Activated naive CD4-positive, alpha-beta T cell treated with Interleukin-2 at 50 U/mL for 16 hours (primary cell): ENCODE measurements around the gene DIAPH1.

Experiments used
- DNase-seq: peaks from one replicate; pipeline ENCODE4 v3.0.0-alpha.2; 2020

The DIAPH1 gene

GRCh38 chr5:141560151-141560550, 58.6 kb downstream of the DIAPH1 start:
- DNase-seq: no peak

- no peak for DNase-seq
These were observed 59.3 kb downstream of the DIAPH1 start for GRCh38 chr5:141559461-141559860.

GRCh38 chr5:141558150-141558549, 60.6 kb downstream of the DIAPH1 start:
- DNase-seq: no peak

GRCh38 chr5:141557681-141558136, 61.1 kb downstream of the DIAPH1 start:
- DNase-seq: peak; percentile 82

GRCh38 chr5:141547921-141548320, 70.9 kb downstream of the DIAPH1 start:
- DNase-seq: no peak

- DNase-seq: no peak
These were observed 71.3 kb downstream of the DIAPH1 start for GRCh38 chr5:141547488-141547887.

- no peak for DNase-seq
These were observed 75.7 kb downstream of the DIAPH1 start for GRCh38 chr5:141543053-141543452.

- no peak for DNase-seq
These were observed 84.1 kb downstream of the DIAPH1 start for GRCh38 chr5:141534492-141535213.

- no peak for DNase-seq
These were observed 84.9 kb downstream of the DIAPH1 start for GRCh38 chr5:141533897-141534296.

GRCh38 chr5:141532726-141533125, 86.1 kb downstream of the DIAPH1 start:
- no peak for DNase-seq

- DNase-seq: no peak
These were observed 88.9 kb downstream of the DIAPH1 start for GRCh38 chr5:141529873-141530272.

- no peak for DNase-seq
These were observed 89.8 kb downstream of the DIAPH1 start for GRCh38 chr5:141529002-141529401.

- DNase-seq: no peak
These were observed 90.4 kb downstream of the DIAPH1 start for GRCh38 chr5:141528291-141528984.

- DNase-seq: no peak
These were observed 91.4 kb downstream of the DIAPH1 start for GRCh38 chr5:141527426-141527825.

- no peak for DNase-seq
These were observed 93.1 kb downstream of the DIAPH1 start for GRCh38 chr5:141525653-141526052.

- peak; percentile 52 for DNase-seq
These were observed 93.9 kb downstream of the DIAPH1 start for GRCh38 chr5:141524604-141525597.

- DNase-seq: no peak
These were observed 94.8 kb downstream of the DIAPH1 start for GRCh38 chr5:141523991-141524390.

- no peak for DNase-seq
These were observed 96.5 kb downstream of the DIAPH1 start for GRCh38 chr5:141522301-141522700.

GRCh38 chr5:141521244-141521781, 97.5 kb downstream of the DIAPH1 start:
- no peak for DNase-seq

GRCh38 chr5:141519605-141520565, 98.9 kb downstream of the DIAPH1 start:
- no peak for DNase-seq

- DNase-seq: no peak
These were observed 100.2 kb downstream of the DIAPH1 start for GRCh38 chr5:141518618-141519015.
